GM18907 (cell line): Measurements from ENCODE around the gene TBX20.
"Not testable (repeated sequence)": the region's sequence is repeated elsewhere in the genome, so short reads cannot be mapped to it uniquely, and the experiment has no call there.

Experiments used
- ATAC-seq: cut with Tn5 transposase; IDR thresholded peaks from one replicate; pipeline ENCODE4 v1.9.1; 2021; ENCODE audit warnings: mild to moderate bottlenecking, moderate library complexity; ENCODE audit not compliant: unreplicated experiment

TBX20 gene

DNA sequence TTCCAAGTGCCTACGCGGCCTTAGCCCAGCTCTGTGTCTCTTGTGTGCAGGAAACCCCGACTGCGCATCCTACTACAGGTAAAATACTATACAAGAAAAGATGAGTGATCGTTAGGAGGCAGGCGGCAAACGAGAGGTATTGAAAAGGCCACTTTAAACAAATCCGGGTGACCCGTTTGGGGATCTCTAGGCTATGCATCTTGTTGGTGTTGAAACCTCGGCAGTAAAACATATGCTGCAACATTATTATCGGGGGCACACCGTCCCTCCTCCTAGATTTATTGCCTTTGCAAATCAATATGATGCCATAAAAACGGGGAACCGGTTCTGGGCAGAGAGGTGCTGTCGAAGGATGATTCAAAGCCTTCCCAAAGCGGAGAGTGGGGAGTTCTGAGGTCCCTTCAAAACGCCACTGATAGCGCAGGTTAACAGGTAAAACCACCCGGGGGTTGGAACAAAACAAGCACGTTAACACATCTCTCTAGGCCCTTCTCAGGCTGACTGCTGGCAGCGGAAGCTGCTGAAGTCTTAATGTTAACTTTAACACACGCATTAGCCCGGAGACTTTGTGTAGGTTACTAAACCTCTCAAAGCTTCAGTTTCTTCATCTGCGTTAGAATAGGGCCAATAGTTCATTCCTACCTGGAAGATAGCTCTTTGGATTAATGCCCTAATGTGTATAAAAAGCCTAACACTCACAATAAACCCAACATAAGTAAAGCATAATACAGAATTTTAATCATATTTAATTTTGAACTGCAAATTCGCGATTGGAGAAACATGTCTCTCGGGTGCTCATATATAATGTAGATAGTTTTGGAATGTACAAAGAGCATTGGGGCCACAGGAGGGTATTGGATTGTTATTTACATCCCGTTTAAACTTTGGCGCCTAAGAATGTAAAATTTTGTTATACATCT lies 2.6 kb upstream of the TBX20 start:
- ATAC-seq, result no peak

DNA sequence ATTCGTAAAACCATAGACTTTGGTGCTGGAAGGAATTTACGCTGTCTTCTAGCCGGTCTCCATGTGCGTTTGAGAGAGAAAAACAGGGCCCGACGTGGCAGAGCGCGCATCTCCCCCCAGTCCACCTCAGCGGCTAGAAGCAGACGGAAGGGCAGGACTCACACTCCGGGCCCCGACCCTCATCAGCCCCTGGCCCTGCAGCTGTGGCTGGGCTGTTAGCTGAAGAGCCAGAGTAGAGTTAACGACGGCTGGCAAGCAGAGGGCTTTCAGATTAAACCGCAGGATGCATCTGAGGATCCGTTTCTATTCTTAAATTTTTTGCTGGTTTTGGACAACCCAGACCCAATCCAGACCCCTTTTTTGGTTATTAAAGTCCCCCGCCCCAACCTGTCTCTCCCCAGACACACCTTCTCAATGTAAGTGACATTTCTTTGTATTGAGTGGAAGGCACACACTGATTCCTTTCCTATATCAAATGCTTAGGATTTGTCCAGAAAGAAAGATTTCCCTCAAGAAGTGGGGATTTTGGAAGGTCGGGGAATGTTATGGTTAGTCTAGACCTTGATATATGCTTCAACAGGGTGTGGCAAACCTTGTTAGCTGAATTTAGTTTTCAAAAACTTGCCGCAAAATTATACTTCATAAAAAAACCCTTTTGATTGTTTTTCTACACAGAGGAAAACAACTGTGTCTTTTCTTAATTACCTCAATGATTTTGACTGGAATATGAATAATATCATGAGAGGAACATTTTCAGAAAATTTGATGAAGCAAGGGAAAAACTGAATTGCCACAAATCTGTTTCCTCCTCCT lies 1.7 kb upstream of the TBX20 start:
- no peak for ATAC-seq

- no peak for ATAC-seq
These were observed 869 bp upstream of the TBX20 start for GRCh38 chr7:35254496-35255442.

GRCh38 chr7:35253460-35253709 lies 515 bp downstream of the TBX20 start:
- ATAC-seq, result no peak

DNA sequence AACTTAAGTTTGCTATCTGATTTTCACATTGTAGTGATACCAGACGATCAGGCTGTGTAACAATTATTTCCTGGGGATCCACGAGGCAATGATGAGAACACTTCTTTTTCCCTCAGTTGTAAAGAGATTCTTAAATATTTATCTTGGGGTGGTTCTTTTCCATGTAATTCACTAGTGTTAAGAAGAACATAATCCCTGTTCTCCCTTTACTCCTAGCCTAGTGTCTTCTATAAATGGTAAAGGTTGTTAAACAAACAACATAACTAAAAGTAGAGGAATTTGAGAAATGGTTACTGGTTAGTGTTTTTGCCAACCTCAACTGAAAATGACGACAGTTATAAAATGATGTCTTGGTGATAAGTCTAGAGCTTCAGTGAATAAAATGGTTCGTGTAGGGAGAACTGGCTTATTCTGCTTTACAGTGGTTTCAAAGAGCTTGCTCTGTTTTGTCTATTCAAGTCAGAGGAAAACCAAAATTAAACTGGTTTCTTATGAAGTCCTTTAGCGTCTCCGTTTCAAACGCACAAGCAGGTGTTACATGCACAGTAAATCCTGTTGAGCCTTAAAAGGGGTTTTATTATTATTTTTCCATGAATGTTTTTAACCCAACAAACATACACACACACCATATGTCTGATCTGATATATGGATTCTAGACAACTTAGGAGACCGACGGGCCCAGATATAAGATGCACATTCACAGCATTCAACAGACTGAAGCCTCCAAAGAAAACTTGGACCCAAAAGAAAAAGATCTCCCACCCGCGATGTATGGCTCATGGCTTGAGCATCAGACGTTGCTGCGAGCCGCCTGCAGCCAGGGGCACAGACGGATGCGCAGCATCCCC lies 1.1 kb downstream of the TBX20 start:
- no peak for ATAC-seq

GRCh38 chr7:35251606-35252310 lies 2.1 kb downstream of the TBX20 start:
- no peak for ATAC-seq

GRCh38 chr7:35250941-35251340 lies 3.0 kb downstream of the TBX20 start:
- no peak for ATAC-seq

DNA sequence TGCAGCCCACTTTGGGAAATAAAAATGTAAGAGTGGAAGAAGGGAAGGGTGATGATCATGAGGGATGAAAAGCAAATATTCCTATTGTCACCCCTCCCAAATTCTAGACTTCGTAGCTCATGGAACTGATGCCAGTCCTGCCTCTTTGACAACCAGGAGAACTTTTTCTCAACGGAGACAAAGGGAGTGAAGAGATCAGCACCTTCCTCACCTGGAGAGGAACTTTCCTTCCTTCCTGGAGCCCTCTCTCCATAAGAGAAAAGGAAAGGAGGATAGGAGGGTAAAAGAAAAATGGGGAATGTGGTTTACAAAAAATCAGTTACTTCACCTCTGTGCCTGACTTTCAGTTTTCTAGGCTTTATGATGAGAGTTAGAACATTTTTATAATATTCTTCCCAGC lies 3.4 kb downstream of the TBX20 start:
- no peak for ATAC-seq

GRCh38 chr7:35249537-35249907 lies 4.4 kb downstream of the TBX20 start:
- ATAC-seq, result no peak

DNA sequence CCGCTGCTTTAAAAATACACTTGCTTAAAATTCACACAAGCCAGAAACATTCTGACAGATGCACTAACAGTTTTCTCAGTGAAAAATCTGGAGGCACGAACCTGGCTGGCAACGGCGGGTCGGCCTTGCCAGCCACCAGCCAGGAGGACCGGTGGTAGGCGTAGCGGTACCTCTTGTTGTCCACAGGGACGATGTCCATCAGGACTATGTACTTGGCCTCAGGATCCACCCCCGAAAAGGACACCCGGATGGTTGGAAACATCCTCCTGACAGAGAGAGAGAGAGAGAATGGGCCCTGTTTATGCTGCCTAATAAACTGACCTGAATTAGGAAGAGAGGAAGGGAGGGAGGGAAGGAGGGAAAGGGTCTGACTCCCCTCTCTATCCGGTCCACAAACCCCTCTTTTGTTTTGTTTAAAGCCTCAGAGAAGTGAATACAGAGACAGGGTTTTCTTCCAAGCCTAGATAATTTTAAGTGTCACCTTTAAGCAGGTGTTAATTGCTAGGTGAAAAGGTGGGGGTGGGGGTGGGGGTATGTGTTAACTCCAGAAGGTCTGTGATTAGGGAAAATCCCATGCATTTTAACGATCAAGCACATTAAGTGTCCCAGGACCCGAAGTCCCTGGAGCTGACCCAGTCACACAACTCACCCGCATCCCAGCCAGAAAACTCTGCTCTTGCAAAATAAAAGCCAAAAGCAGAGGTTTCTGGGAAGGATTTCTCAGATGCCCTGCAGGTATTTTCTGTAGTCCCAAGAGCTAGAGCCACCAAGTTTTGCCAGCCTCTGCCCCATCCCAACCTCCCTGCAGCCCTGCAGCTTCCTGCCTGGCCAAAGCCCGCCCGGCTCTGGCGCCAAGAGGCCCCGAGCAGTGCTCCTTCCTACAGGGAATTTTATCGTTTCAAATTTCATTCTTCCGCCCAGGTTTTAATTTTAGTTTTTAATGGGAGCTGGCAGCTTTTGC lies 5.0 kb downstream of the TBX20 start:
- no peak for ATAC-seq

- no peak for ATAC-seq
These were observed 7.1 kb downstream of the TBX20 start for GRCh38 chr7:35246819-35247218.

DNA sequence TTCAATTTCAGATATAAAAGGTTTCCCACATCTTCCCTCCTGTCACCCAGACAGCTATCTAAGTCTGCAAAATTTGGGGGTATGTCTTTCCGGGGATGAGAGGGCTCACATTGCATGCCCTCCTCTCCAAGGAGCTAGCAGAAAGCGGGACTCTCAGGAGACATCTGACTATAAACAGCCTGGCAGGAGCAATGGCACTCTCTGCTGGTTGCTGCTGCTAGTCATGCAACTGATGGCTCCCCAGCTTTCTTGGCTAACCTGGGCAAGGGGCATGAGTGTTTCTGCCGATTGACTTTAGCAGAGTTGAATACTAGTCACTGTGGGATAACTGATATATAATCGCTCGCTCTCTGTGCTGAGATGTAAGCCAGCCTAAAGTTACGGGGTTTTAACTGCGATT lies 12.0 kb downstream of the TBX20 start:
- no peak for ATAC-seq

GRCh38 chr7:35241436-35241835 lies 12.5 kb downstream of the TBX20 start:
- no peak for ATAC-seq

GRCh38 chr7:35241008-35241407 lies 12.9 kb downstream of the TBX20 start:
- ATAC-seq, result not testable (repeated sequence)

GRCh38 chr7:35238456-35238855 lies 15.4 kb downstream of the TBX20 start:
- ATAC-seq, result not testable (repeated sequence)

DNA sequence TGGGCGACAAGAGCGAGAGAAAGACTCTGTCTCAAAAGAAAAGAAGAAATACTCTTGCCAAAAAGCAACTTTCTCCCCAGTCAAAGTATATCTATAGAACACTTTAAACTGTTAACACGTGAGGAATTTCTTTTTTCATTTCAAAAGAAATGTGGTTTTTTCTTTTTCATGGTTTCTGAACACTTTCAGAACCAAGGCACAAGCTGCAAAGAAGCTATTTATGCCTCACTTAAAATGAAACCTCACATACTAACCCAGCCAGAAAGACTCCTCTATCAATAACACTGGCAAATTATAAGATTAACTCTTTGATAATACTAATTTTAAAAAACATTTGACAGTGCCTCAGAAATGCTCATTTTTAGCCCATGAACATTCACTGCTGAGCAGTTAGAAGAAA lies 20.9 kb downstream of the TBX20 start:
- no peak for ATAC-seq

- not testable (repeated sequence) for ATAC-seq
These were observed 22.7 kb downstream of the TBX20 start for GRCh38 chr7:35231221-35231620.

- ATAC-seq, result not testable (repeated sequence)
These were observed 24.7 kb downstream of the TBX20 start for GRCh38 chr7:35229116-35229780.
